ENCODE results near the gene NOS2.
"Not testable (repeated sequence)": the region's sequence is repeated elsewhere in the genome, so short reads cannot be mapped to it uniquely, and the experiment has no call there.

Gene NOS2

GRCh38 chr17:27800522-27800921 lies at the start of gene NOS2:
Gene NOS2, minus strand, starts transcription at chr17:27800529. Its CDS starts 1,720 bp downstream, at chr17:27798809.
- Histone ChIP-seq H3K9ac (ENCODE audit: low read length) (no peak within 1 kb of the TSS), H3K27me3 (ENCODE audit: control insufficient read depth in 1 of 2, insufficient read depth in 2 of 2, low read length in 2 of 2) (no peaks in the 10 kb centered on the region), H3K4me1 (ENCODE audit: insufficient read depth, low read length) (no peaks in the 10 kb centered on the region), H3K4me3 (ENCODE audit: low read depth in 1 of 2, low read length in 2 of 2) (no peak within 1 kb of the TSS), H3K9me3 (ENCODE audit: low read length) (no peaks in the 10 kb centered on the region), H3K36me3 (ENCODE audit: insufficient read depth, low read length) (no peaks in the 10 kb centered on the region), H3K27ac (ENCODE audit: low read depth, low read length) (no peak within 1 kb of the TSS)

GRCh38 chr17:27849474-27850185 lies 49.3 kb upstream of the NOS2 start:
- H3K9me3 ChIP-seq (ENCODE audit: low read length) = no peaks in the 10 kb centered on the region
- no peak overlapping the region for H3K4me3 ChIP-seq (ENCODE audit: low read depth in 1 of 2, low read length in 2 of 2)
- no peaks in the 10 kb centered on the region for H3K27me3 ChIP-seq (ENCODE audit: control insufficient read depth in 1 of 2, insufficient read depth in 2 of 2, low read length in 2 of 2)
- H3K9ac ChIP-seq (ENCODE audit: low read length) = no peak overlapping the region
- H3K36me3 ChIP-seq (ENCODE audit: insufficient read depth, low read length) = no peaks in the 10 kb centered on the region
- H3K27ac ChIP-seq (ENCODE audit: low read depth, low read length) = no peak overlapping the region
- H3K4me1 ChIP-seq (ENCODE audit: insufficient read depth, low read length) = no peaks in the 10 kb centered on the region

- Histone ChIP-seq H3K9me3 (ENCODE audit: low read length) (no peaks in the 10 kb centered on the region), H3K27ac (ENCODE audit: low read depth, low read length) (no peak overlapping the region), H3K36me3 (ENCODE audit: insufficient read depth, low read length) (no peaks in the 10 kb centered on the region), H3K27me3 (ENCODE audit: control insufficient read depth in 1 of 2, insufficient read depth in 2 of 2, low read length in 2 of 2) (no peaks in the 10 kb centered on the region), H3K4me3 (ENCODE audit: low read depth in 1 of 2, low read length in 2 of 2) (no peak overlapping the region), H3K9ac (ENCODE audit: low read length) (no peak overlapping the region), H3K4me1 (ENCODE audit: insufficient read depth, low read length) (no peaks in the 10 kb centered on the region)
Observed at GRCh38 chr17:27848931-27849330, 48.6 kb upstream of the NOS2 start.

GRCh38 chr17:27846808-27847307 lies 46.5 kb upstream of the NOS2 start:
- not testable (repeated sequence) for H3K9me3 ChIP-seq (ENCODE audit: low read length); H3K4me1 ChIP-seq (ENCODE audit: insufficient read depth, low read length); H3K4me3 ChIP-seq (ENCODE audit: low read depth in 1 of 2, low read length in 2 of 2); H3K27ac ChIP-seq (ENCODE audit: low read depth, low read length); H3K36me3 ChIP-seq (ENCODE audit: insufficient read depth, low read length); H3K27me3 ChIP-seq (ENCODE audit: control insufficient read depth in 1 of 2, insufficient read depth in 2 of 2, low read length in 2 of 2); H3K9ac ChIP-seq (ENCODE audit: low read length)

GRCh38 chr17:27846042-27846655 lies 45.8 kb upstream of the NOS2 start:
- H3K27me3 ChIP-seq (ENCODE audit: control insufficient read depth in 1 of 2, insufficient read depth in 2 of 2, low read length in 2 of 2) = no peaks in the 10 kb centered on the region
- no peaks in the 10 kb centered on the region for H3K4me1 ChIP-seq (ENCODE audit: insufficient read depth, low read length)
- H3K36me3 ChIP-seq (ENCODE audit: insufficient read depth, low read length) = no peaks in the 10 kb centered on the region
- H3K4me3 ChIP-seq (ENCODE audit: low read depth in 1 of 2, low read length in 2 of 2) = no peak overlapping the region
- H3K9me3 ChIP-seq (ENCODE audit: low read length) = no peaks in the 10 kb centered on the region
- no peak overlapping the region for H3K9ac ChIP-seq (ENCODE audit: low read length)
- no peak overlapping the region for H3K27ac ChIP-seq (ENCODE audit: low read depth, low read length)

GRCh38 chr17:27845264-27846041 lies 45.1 kb upstream of the NOS2 start:
- Histone ChIP-seq H3K4me3 (ENCODE audit: low read depth in 1 of 2, low read length in 2 of 2) (no peak overlapping the region), H3K36me3 (ENCODE audit: insufficient read depth, low read length) (no peaks in the 10 kb centered on the region), H3K9me3 (ENCODE audit: low read length) (no peaks in the 10 kb centered on the region), H3K27me3 (ENCODE audit: control insufficient read depth in 1 of 2, insufficient read depth in 2 of 2, low read length in 2 of 2) (no peaks in the 10 kb centered on the region), H3K9ac (ENCODE audit: low read length) (no peak overlapping the region), H3K4me1 (ENCODE audit: insufficient read depth, low read length) (no peaks in the 10 kb centered on the region), H3K27ac (ENCODE audit: low read depth, low read length) (no peak overlapping the region)

GRCh38 chr17:27840688-27841087 lies 40.4 kb upstream of the NOS2 start:
- no peaks in the 10 kb centered on the region for H3K4me1 ChIP-seq (ENCODE audit: insufficient read depth, low read length)
- H3K36me3 ChIP-seq (ENCODE audit: insufficient read depth, low read length) = no peaks in the 10 kb centered on the region
- no peak overlapping the region for H3K9ac ChIP-seq (ENCODE audit: low read length)
- H3K9me3 ChIP-seq (ENCODE audit: low read length) = no peaks in the 10 kb centered on the region
- H3K4me3 ChIP-seq (ENCODE audit: low read depth in 1 of 2, low read length in 2 of 2) = no peak overlapping the region
- H3K27ac ChIP-seq (ENCODE audit: low read depth, low read length) = no peak overlapping the region
- H3K27me3 ChIP-seq (ENCODE audit: control insufficient read depth in 1 of 2, insufficient read depth in 2 of 2, low read length in 2 of 2) = no peaks in the 10 kb centered on the region

- H3K36me3 ChIP-seq (ENCODE audit: insufficient read depth, low read length); H3K4me3 ChIP-seq (ENCODE audit: low read depth in 1 of 2, low read length in 2 of 2); H3K9me3 ChIP-seq (ENCODE audit: low read length): not testable (repeated sequence)
Observed at GRCh38 chr17:27840406-27840678, 40.0 kb upstream of the NOS2 start.

GRCh38 chr17:27839571-27840405 lies 39.5 kb upstream of the NOS2 start:
- H3K9ac ChIP-seq (ENCODE audit: low read length); H3K9me3 ChIP-seq (ENCODE audit: low read length); H3K4me1 ChIP-seq (ENCODE audit: insufficient read depth, low read length); H3K4me3 ChIP-seq (ENCODE audit: low read depth in 1 of 2, low read length in 2 of 2); H3K27me3 ChIP-seq (ENCODE audit: control insufficient read depth in 1 of 2, insufficient read depth in 2 of 2, low read length in 2 of 2); H3K36me3 ChIP-seq (ENCODE audit: insufficient read depth, low read length); H3K27ac ChIP-seq (ENCODE audit: low read depth, low read length): not testable (repeated sequence)

More at GRCh38 chr17:27840406-27840678, 40.0 kb upstream of the NOS2 start:
- H3K27ac ChIP-seq (ENCODE audit: low read depth, low read length); H3K4me1 ChIP-seq (ENCODE audit: insufficient read depth, low read length); H3K9ac ChIP-seq (ENCODE audit: low read length); H3K27me3 ChIP-seq (ENCODE audit: control insufficient read depth in 1 of 2, insufficient read depth in 2 of 2, low read length in 2 of 2): not testable (repeated sequence)

GRCh38 chr17:27838607-27839006 lies 38.3 kb upstream of the NOS2 start:
- not testable (repeated sequence) for H3K27me3 ChIP-seq (ENCODE audit: control insufficient read depth in 1 of 2, insufficient read depth in 2 of 2, low read length in 2 of 2); H3K36me3 ChIP-seq (ENCODE audit: insufficient read depth, low read length); H3K9ac ChIP-seq (ENCODE audit: low read length); H3K4me3 ChIP-seq (ENCODE audit: low read depth in 1 of 2, low read length in 2 of 2); H3K9me3 ChIP-seq (ENCODE audit: low read length); H3K4me1 ChIP-seq (ENCODE audit: insufficient read depth, low read length); H3K27ac ChIP-seq (ENCODE audit: low read depth, low read length)

- not testable (repeated sequence) for H3K27ac ChIP-seq (ENCODE audit: low read depth, low read length); H3K9me3 ChIP-seq (ENCODE audit: low read length); H3K27me3 ChIP-seq (ENCODE audit: control insufficient read depth in 1 of 2, insufficient read depth in 2 of 2, low read length in 2 of 2); H3K4me1 ChIP-seq (ENCODE audit: insufficient read depth, low read length); H3K9ac ChIP-seq (ENCODE audit: low read length); H3K4me3 ChIP-seq (ENCODE audit: low read depth in 1 of 2, low read length in 2 of 2); H3K36me3 ChIP-seq (ENCODE audit: insufficient read depth, low read length)
Observed at GRCh38 chr17:27837769-27838168, 37.4 kb upstream of the NOS2 start.
